ENCODE results near the gene KPNB1.

KPNB1 gene

DNA sequence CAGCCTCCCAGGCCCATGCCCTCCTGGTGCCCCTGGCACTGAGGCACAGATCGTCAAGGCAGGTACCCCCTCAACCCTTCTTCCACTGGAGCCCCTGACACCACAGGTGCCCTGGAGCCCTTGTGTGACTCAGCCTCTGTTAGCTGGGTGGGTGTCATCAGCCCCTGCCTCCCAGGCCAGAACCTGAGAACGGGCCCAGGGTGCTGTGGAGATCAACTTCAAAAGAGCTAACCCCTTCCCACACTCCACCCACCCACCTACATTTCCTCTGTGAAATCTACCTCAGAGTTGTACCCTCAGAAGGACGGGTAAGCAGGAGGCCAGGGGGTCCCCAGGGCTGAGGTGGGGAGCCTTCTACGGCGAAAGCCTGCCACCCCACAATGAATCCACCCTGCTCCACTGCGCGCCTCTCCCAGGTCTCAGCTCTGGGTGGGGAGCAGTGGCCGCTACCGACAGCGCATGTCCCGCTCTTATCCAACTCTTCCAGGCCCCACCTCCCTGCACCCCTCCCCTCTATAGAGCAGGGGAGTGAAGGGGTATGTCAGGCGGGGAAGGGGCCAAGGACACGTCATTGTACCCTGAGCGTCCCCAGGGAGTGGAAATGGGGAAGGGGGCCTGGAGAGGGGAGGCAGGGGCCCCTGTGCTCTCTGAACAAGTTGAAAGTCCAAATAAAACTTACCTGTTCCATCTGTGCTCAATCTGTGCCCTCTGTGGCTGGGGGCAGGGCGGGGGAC lies 61.8 kb downstream of the KPNB1 start:
- no peak for DNase-seq (ENCODE audit: low read depth)

DNA sequence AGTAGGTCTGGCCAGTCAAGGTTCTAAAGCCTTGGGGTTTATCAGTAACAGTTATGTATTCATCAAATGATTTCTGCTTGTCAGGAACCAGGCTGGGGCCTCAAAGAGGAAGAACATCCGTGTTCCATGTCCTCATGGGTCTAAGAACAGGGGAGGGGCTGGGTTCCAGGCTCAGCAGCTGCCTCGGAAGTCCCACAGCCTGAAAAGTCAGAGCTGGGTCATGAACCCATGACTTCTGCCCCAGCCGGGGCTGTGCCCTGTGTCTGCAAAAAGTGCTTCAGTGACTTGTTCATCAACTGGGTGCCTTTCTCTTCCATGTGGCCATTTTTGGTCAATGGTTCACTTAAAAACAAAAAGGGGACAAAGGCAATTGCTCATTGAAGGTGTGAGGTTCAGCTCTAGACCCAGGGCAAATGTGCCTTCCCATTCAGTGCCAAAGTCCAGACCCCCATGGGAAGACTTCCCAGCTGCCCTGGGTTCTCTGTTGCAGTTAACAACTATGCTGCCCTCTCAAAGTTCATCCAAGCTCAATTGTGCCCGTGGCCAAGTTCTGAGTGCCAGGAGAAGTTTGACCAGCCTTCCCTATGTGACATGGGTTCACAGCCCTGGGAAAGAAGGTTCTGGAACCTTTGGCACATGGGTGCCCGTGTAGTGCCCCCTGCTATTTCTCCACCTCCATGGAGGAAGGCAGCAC lies 62.8 kb downstream of the KPNB1 start:
- DNase-seq (ENCODE audit: low read depth), result no peak

DNA sequence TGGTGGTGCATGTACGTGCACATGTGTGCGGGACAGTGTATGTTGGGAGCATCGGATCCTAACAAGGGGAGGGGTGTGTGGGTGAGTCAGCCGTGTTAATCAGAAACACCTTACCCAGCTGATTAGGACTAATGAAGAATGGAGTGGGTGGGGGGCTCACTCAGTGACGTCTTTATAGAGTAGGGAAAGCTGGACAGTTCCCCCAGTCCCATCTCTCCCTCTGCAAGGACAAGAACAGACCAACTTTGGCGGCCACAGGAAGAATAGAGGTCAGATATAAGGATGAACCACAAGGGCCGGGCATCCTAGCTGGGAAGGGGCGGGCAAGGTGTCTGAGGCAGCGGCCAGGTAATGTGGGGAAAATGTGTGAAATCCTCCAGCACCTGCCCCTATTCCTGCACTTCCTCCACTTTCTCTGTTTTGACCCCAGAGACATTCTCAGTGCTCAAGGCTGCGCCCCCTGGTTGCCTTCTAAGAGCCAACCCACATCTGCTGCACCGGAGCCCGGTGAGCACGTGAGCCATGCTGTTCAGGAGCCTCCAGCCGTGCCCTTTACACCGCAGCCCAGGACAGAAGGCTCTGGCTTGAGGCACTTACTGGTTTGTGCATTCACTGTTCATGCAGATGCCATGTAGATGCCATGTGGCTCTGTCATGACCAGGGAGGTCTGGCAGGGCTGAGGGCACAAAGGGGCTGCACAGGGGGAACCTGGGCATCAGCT lies 64.4 kb downstream of the KPNB1 start:
- no peak for DNase-seq (ENCODE audit: low read depth)

DNA sequence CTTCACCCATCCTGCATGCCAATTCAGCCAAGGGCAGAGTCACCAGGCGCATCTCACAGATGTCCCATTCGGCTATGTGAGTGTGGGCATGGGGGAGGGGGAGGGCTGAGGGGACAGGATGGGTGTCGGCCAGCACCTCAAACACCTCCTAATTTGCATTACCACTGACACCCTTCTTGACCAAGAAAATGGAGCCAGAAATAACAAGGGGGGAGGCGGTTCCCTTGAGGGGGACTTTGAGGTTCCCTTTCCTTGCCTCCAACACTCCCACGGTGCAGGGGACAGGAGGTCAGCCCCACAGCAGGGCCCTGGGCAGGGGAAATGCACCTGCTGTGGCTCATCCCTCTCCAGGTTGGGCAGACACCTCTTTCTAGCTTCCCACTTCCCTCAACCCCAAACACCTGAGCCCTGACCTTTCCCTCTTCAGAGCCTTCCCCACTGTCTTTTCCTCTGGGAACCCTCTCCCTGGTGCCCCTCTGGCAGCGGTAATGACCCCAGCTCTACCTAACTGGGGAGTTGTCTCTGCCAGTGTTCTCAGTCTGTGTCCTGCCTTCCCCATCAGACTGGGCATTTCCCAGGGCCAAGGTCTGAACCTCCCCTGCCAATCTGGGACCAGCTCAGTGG lies 65.2 kb downstream of the KPNB1 start:
- no peak for DNase-seq (ENCODE audit: low read depth)

DNA sequence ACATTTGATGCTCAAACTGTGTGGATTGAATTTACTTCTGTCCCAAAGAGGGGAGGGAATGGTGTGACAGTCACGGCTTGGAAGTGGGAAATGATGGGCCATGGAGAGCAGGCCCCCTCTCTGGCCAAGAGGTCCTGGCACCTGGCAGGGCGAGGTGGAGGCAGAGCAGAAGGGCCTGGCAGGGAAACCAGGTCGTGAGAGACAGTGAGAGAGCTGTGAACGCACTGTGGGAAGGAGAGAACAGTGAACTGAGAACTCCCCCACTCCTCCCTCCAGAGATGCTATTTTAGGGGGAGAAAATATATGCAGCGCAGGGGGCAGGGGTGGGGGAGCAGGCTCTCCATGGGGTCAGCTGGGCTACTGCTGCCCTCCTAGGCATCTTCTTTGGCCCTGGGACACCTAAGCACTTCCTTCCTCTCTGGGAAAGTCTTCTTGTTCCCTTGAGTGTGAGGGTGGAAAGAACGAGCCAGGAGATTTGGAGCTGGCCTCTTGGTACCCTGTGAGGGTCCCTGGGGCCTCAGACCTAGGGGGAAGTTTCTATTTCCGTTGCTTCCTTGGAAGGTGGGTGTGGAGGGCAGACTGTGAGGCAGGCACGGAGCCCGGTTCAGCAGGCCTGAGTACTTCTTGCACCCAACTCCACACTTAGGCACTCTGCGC lies 66.1 kb downstream of the KPNB1 start:
- DNase-seq (ENCODE audit: low read depth), result no peak

DNA sequence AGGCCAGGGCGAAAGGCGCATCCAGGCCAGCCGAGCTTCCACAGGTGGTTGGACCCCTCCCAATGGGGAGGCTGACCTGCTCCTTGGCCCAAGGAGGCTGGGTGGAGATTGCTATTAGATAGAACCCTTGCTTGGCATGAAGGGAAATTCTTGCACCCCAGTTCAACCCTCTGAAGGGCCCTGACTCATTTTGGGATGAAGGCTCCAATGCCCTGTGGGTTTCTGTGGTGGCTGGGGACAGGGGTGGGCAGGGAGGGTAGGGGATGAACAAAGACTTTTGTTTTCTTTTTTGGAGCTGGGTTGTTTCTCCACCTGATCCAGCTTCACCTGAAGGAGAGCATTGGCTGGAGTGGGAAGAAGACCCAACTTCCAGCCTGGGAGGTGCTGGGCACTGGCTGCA lies 66.7 kb downstream of the KPNB1 start:
- DNase-seq (ENCODE audit: low read depth), result no peak

DNA sequence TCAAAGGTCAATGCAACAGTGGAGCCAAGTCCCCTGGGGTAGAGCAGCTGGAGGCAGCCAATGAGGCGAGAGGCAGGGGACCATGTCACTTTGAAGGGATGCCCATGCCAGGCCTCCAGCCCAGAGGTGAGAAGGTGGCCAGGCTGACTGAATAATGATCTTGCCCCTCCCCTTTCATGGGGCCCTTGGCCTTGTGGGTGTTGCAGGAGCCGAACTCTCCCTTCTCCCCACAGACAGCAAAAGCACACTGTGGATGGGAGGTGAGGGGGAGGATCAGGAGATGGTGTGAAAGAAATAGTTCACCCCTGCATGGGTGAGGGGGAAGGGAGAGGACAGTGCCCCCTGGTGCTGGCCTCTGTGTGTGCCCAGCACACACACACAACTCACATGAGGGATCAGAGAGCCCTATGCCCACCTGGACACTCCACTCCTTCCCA lies 67.6 kb downstream of the KPNB1 start:
- DNase-seq (ENCODE audit: low read depth), result no peak

DNA sequence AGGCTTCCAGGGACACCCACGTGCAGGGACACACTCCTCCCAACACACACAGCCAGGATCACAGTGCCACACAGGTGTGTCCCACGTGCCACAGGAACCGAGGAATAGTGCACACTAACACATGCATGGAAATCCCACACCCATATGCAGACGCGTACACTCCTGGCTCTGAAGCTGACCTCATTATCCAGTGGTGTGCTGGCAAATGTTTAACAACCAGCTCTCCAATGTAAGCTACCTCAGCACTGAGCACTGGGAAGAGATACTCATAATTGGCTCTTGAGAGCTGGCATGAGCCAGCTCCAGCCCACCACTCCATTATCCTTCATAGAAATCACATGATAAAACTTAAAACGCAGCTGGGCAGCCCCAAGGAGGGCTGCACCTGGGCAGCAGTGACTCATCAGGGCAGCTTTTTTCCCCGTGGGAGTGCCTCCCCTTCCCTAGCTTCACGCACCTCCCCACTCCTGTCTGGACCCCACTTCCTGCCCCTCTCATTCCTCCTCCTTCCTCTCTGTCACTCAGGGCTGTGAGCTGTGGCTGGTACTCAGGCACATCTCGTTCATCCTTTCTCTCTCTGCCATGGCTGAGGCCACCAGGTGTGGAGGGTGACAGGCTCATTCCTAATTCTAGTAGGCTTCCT lies 68.4 kb downstream of the KPNB1 start:
- no peak for DNase-seq (ENCODE audit: low read depth)

DNA sequence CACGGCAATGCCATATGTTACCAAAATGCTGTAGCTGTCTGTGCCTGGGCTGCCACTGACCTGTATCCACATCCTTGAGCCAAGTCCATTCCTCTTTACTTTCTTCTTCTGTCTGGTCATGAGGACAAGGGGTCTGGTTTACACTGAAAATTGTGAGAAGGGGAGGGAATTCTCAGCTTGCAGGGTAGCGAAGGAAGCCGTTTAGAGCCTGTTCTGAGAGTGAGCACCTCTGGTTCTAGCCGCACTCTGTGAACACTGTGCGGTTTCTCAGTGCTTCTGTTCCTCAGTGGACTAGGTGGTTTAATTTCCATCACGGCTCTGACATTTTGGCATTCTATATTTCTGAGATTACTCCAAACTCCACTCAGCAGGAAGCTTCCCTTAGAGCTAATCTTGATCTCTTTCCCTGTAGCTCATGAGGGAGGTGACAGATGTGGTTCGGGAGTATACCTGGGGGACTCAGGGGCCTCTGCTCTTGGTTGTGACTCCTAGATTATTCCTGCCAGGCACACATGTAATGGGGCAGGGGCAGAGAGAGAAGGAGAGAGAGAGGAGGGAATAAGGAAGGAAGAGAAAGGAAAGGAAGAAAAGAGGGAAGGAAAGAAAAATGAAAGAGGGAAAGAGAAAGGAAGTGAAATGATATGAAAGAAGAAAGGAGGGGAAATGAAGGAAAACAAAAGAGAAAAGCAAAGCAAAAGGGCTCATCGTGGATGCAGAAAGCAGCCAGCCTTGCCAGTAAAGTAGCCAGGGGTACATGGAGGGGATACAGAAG lies 69.1 kb downstream of the KPNB1 start:
- DNase-seq (ENCODE audit: low read depth), result no peak

DNA sequence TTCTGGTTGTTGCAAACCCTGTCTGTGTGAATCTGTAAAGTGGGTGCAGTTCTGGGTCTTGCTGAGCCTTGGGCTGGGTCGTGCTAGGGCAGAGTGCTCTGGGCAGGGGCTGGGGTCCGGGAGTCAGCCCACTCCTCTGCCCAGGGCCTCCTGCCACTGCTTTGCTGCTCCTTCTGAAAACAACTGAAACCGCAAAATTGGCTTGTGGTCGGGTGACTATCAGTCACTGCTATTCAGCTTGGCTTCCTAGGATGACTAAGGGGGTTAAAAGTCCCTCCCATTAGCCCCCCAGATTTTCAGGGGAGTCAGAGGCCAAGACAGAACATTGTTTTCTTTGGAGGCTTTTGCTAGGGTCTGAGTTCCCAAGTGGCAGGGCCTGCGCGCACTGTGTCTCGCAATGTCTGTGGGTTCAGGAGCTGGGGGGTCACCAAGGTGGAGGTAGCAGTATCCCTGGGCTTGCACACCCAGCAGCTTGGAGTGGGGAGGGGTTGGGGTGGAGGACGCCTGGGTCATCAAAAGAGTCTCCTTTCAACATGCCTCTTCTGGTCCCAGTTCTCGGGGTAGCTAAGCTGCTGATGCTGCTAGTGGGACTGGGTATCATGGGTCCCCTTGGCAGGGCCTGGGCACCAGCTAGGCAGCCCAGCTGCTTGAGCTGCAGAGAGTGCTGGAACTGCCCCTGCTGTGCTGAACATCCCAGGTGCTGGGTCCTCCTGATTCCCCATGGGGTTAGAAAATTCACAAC lies 69.9 kb downstream of the KPNB1 start:
- DNase-seq (ENCODE audit: low read depth), result peak; percentile 78

DNA sequence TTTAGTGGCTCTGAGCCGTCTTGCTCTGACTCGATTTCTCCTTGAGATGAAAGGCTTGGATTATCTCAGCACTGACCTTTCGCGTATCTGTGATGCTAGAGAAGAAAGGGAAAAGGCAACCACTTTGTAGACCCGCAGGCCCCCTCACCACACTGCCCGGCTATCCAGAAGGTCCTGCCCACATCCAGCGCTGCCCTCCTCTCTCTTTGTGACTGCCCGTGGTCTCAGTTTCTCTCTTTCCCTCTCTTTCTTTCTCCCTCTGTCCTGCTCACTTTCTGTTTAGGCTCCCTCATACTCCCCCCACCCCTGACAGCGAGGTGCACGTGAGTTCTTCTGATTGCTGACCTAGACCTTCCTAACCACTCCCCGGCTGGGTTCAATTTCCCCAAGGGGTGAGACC lies 70.5 kb downstream of the KPNB1 start:
- no peak for DNase-seq (ENCODE audit: low read depth)

DNA sequence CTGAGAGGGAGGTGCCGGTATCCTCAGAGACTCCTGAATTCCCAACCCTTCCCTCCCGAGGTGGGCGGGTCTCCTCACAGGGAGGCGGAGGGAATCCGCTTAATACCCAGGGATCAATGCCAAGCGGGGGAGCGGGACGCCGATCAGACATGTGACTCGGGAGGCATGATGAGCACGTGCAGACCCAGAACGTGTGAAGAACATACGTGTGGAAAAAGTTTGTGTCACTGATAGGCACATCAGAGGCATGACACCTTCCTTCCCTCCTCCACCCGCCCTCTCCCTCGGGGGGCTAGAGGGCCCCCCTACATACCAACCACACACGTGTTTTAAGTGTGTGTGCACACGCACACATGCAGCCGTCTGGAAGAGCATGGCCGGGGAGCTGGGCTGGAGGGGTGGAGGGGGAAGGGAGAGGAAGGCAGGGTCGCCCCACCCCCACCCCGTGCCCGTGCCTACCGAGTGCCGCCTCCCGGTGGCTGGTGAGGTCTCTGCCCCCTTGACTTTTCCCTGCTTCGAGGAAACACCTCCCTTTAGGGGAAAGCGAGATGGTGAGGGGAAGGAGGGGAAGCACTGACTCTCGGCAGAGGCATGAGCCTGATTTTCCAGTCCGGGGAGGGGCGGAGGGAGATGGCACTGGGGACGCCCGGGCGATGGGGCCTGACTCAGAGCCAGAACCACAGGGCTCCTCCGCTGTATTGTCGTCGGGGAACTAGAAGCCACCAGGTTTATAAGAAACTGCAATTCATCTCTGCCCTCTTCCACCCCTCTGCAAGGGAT lies 71.2 kb downstream of the KPNB1 start:
- DNase-seq (ENCODE audit: low read depth), result peak; percentile 41

DNA sequence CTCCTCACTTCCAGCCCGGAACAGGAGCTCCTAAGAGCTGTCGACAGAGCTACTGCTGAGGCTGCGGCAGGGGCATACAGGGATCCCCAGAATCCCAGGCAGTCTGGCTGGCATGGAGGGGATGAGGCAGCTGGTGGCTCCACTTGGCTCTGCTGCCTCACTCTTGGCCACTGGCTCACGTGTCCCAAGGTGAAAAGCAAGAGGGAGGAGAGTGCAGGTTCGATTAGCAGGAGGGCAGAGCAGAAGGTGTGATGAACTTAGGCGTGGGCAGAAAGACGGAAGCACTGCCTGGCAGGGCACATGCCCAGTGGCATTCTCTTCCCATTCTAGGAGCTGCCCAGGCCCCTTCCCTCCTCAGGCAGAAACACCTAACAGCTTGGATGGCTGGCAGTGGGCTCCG lies 72.0 kb downstream of the KPNB1 start:
- no peak for DNase-seq (ENCODE audit: low read depth)

DNA sequence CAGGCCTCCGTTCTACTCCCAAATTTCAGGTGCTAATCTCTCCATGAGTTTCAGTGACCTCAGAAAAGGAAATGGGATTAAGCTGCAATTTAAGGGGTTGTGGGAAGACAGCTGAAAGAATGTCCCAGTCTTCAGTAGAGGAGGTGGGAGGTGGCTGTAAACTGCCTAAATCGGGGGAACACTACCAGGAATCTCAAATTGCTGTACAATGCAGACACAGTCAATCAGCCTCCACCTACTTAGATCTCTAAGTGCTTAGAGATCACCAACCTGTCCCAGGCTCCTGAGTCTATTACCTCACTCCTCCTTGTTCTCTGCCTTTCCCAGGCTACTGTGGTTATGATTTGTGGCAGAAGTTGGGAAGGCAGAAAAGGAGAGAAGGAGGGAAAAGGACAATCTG lies 75.0 kb downstream of the KPNB1 start:
- no peak for DNase-seq (ENCODE audit: low read depth)

DNA sequence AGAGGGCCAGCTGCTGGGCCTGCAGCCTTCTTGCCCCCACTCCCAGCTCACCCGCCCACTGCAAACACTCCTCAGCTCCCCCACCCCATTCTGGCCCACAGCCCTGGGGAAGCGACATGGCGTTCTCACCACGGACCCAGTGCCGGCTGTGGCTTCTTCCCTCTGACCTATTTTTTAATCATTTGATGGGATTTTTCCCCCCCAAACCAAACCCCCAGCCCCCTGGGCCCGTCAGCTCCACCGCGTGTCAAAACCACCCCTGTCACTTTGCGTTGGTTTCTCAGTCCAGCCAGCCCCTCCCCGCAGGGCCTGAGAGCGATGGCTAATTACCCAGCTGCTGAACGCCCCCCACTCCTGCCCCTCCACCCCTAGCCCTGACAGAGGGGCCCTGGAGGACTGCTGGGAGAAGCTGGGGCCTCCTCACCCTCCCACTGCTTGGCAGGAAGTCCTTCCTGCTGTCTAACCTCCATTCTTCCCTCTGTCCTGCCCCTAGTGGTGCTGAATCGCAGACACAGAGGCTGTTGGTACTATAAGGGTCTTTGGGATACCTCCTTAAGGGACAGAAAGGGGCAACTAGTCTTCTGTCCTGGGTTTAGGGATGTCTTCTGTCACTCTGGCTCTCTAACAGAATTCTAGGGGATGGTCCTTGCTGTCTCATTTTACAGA lies 75.9 kb downstream of the KPNB1 start:
- no peak for DNase-seq (ENCODE audit: low read depth)

DNA sequence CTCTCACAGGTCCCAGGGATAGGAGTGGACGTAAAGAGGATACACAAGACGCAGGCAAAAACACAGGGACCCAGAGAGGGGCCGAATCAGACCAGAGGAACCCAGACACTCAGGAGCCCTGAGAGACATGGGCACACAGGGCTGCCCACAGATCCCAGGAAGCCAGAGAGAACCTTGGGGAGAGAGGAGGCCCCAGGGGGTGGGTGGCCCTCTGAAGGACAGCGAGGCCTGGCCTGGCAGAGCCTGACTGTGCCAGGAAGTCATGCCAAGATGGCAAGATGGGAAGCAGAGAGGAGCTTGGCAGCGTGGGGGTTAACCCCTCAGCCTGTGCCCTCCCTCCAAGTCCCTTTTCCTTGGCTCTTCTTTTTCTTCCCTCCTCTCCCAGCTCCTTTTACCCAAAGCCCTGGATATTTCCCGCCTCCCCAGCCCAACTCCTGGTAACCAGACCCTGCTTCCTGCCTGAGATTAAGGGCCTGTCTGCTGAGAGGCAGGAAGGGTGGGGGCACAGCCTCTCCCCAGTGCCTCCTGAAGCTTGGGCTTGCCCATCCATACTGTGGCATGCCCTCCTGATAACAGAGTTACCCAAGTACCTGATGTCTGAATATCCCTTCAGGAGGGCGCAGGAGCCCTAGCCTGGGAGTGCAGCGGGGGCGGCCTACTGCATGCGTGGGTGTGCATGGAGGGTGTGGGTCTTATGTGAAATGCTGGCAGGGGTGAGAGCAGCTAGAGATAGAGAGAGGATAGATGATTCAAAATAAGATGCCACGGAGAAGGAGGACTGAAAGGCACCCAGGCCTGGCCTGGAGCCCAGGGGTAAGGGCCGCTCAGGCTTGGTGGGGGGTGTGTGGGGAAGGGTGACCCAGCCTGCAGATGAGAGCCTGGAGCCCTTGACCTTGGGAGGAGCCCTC lies 77.3 kb downstream of the KPNB1 start:
- DNase-seq (ENCODE audit: low read depth), result no peak

DNA sequence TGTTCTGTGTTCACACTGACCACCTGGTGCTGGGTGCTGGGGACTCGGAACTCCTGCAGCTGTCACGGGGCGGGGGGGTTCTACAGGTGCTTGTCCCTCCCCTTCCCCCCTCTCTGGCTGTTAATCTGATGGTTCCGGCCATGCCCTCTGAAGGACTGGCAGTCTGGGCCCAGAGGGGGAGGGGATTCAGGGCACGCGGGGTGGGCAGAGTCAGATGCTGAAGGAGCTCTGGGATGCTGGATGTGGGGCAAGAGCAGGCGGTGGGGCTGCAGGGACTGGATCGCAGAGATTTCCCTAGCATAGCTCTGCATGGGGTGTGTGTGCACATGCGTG lies 78.0 kb downstream of the KPNB1 start:
- DNase-seq (ENCODE audit: low read depth), result no peak

Measured in stromal cell of bone marrow (primary cell).